Subcutaneous adipose tissue (tissue), 4 donors: Measurements from ENCODE around the gene SKP2. TPM values are rescaled to one million over a fixed set of nuclear protein-coding genes. Genes with fewer than 3 reads are reported as not detected.

ENCODE experiments used
- CTCF ChIP-seq: fragments of 450-650 bp; IDR thresholded peaks from one replicate; pipeline ENCODE4 v1.5.1; 2016; ENCODE audit warnings: low read depth, mild to moderate bottlenecking, control low read depth, antibody characterized with exemption, moderate library complexity
- total RNA-seq, 4 donors: library from RNA; depleted of rRNA; stranded (reverse); fragments of >200 nt; gene quantifications; one replicate each; pipeline ENCODE4 v1.1.0, GENCODE V29; 2016

Gene SKP2
- total RNA-seq, 4 donors from 2014 or later: 12.1 to 13.5 (median 12.9) TPM

DNA sequence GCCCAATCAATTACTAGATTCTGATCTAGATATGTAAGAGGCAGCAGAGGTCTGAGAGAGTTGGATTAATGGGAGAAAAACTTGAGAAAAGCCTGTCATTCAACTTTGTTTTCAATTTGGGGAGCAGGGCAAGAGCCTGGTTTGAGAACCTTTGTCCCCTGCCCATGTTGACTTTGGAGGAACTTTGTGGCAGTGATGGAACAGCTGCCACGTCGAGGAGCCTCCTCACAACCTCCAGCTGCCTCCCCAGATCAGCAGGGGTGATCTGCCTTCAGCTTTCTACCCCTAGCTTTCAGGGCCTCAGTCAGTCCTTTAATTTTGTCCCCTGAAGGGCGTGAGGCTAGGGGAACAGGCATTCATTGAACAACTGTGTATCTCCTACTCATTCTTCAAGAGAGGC lies 8.7 kb downstream of the SKP2 start:
- no peak for TF ChIP-seq CTCF

- no peak for TF ChIP-seq CTCF
Measured at GRCh38 chr5:36161361-36161760, 9.4 kb downstream of the SKP2 start.

- TF ChIP-seq CTCF: no peak
Measured at GRCh38 chr5:36162810-36163486, 11.0 kb downstream of the SKP2 start.

- TF ChIP-seq CTCF: no peak
Measured at GRCh38 chr5:36164461-36164860, 12.6 kb downstream of the SKP2 start.

GRCh38 chr5:36168737-36169136 lies 16.8 kb downstream of the SKP2 start:
- TF ChIP-seq CTCF: no peak

DNA sequence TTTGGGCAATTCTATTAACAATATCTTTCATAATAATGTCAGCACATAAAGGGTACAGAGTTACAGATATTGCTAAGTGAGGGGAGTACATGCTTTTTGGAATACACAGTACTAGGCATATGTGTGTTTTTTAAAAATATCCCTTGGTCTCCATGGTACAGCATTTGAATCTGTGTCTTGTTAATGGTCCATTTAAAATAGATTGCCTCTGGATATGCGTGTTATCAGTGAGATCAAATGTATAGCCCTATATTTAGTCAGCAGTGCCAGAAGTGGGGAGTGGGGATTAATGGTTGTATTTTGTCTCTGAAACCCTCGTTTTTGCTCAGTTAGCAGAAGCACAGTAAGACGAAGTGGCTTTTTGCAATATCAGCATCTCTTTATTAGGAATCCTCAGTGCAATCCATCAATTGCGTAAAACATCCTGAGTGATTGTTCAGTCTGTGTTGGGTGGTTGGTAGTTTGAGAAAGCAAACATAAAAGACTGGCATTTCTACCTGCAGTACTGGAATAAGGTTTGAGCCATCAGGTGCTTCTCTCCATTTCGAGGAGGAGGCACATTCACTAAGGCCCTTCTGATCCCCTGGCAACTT lies 19.0 kb downstream of the SKP2 start:
- no peak for TF ChIP-seq CTCF

GRCh38 chr5:36172599-36172998 lies 20.7 kb downstream of the SKP2 start:
- no peak for TF ChIP-seq CTCF
